Measurements from ENCODE around the gene PGM2L1.

DNA sequence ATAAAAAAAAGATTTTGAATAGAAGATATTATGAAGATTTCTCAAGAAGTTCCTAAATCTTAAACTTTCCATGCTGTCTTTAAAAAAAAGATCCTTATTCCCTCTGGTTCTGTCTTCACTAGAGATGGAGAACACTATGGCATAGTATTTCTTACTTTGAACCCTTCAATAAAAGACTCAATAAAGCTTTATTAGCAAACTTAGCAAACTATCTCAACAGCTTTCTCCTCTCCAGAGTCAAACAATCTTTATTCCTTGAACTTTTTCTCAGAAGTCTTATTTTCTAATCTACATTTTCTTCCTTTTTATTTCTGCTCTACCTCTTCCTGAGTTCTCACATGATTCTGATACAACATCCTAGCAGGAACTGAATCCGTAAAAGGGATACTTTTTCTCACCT, 65.0 kb downstream of the PGM2L1 start:
- TF ChIP-seq, protein P1, sequence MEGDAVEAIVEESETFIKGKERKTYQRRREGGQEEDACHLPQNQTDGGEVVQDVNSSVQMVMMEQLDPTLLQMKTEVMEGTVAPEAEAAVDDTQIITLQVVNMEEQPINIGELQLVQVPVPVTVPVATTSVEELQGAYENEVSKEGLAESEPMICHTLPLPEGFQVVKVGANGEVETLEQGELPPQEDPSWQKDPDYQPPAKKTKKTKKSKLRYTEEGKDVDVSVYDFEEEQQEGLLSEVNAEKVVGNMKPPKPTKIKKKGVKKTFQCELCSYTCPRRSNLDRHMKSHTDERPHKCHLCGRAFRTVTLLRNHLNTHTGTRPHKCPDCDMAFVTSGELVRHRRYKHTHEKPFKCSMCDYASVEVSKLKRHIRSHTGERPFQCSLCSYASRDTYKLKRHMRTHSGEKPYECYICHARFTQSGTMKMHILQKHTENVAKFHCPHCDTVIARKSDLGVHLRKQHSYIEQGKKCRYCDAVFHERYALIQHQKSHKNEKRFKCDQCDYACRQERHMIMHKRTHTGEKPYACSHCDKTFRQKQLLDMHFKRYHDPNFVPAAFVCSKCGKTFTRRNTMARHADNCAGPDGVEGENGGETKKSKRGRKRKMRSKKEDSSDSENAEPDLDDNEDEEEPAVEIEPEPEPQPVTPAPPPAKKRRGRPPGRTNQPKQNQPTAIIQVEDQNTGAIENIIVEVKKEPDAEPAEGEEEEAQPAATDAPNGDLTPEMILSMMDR (IDR thresholded peaks at IDR 0.05; ENCODE audit: low read length) = no peak
- no peak for TF ChIP-seq EZH2 (optimal IDR thresholded peaks at IDR 0.05; ENCODE audit: low read depth, low read length)
